ENCODE measurements around the gene HDAC9.
"Not testable (repeated sequence)": the region's sequence is repeated elsewhere in the genome, so short reads cannot be mapped to it uniquely, and the experiment has no call there.

HDAC9 gene

GRCh38 chr7:18727115-18727870 lies 231.7 kb downstream of the HDAC9 start:
- DNase-seq (ENCODE audit: low read depth) = no peak

GRCh38 chr7:18736012-18736411 lies 240.5 kb downstream of the HDAC9 start:
- not testable (repeated sequence) for DNase-seq (ENCODE audit: low read depth)

GRCh38 chr7:18740579-18740988 lies 245.0 kb downstream of the HDAC9 start:
- no peak for DNase-seq (ENCODE audit: low read depth)

GRCh38 chr7:18753972-18754610 lies 258.5 kb downstream of the HDAC9 start:
- no peak for DNase-seq (ENCODE audit: low read depth)

- no peak for DNase-seq (ENCODE audit: low read depth)
These were observed 259.2 kb downstream of the HDAC9 start for GRCh38 chr7:18754766-18755165.

GRCh38 chr7:18755793-18756192 lies 260.2 kb downstream of the HDAC9 start:
- no peak for DNase-seq (ENCODE audit: low read depth)

GRCh38 chr7:18756378-18757050 lies 261.0 kb downstream of the HDAC9 start:
- DNase-seq (ENCODE audit: low read depth) = no peak

GRCh38 chr7:18760046-18760445 lies 264.5 kb downstream of the HDAC9 start:
- DNase-seq (ENCODE audit: low read depth) = no peak

GRCh38 chr7:18760631-18761445 lies 265.3 kb downstream of the HDAC9 start:
- no peak for DNase-seq (ENCODE audit: low read depth)

GRCh38 chr7:18762189-18762588 lies 266.6 kb downstream of the HDAC9 start:
- DNase-seq (ENCODE audit: low read depth) = no peak

- DNase-seq (ENCODE audit: low read depth) = no peak
These were observed 272.7 kb downstream of the HDAC9 start for GRCh38 chr7:18768256-18768655.

- no peak for DNase-seq (ENCODE audit: low read depth)
These were observed 274.7 kb downstream of the HDAC9 start for GRCh38 chr7:18770154-18770811.

GRCh38 chr7:18770822-18771221 lies 275.3 kb downstream of the HDAC9 start:
- no peak for DNase-seq (ENCODE audit: low read depth)

GRCh38 chr7:18771834-18772566 lies 276.5 kb downstream of the HDAC9 start:
- DNase-seq (ENCODE audit: low read depth) = no peak

- DNase-seq (ENCODE audit: low read depth) = no peak
These were observed 277.0 kb downstream of the HDAC9 start for GRCh38 chr7:18772567-18772965.

- DNase-seq (ENCODE audit: low read depth) = no peak
These were observed 281.8 kb downstream of the HDAC9 start for GRCh38 chr7:18777314-18777713.

GRCh38 chr7:18778594-18778993 lies 283.0 kb downstream of the HDAC9 start:
- no peak for DNase-seq (ENCODE audit: low read depth)

- DNase-seq (ENCODE audit: low read depth) = no peak
These were observed 284.7 kb downstream of the HDAC9 start for GRCh38 chr7:18780266-18780665.

- DNase-seq (ENCODE audit: low read depth) = no peak
These were observed 285.4 kb downstream of the HDAC9 start for GRCh38 chr7:18780938-18781337.

GRCh38 chr7:18786196-18786727 lies 290.7 kb downstream of the HDAC9 start:
- DNase-seq (ENCODE audit: low read depth) = no peak

- DNase-seq (ENCODE audit: low read depth) = no peak
These were observed 291.2 kb downstream of the HDAC9 start for GRCh38 chr7:18786796-18787195.
